CD14-positive monocyte (primary cell): ENCODE data around the gene FAM13C. TPM values are rescaled to one million over a fixed set of nuclear protein-coding genes. Genes with fewer than 3 reads are reported as not detected.

Experiments used
- DNase-seq, 3 donors: peaks; one replicate each; pipeline ENCODE4 v3.0.0-alpha.2; 2011 to 2022
- H2AFZ ChIP-seq: 2 replicates; pipeline ENCODE4 v1.6.0; 2012; ENCODE audit warnings: mild to moderate bottlenecking, low read depth, low read length, inconsistent platforms; ENCODE audit not compliant: insufficient read depth, poor library complexity, severe bottlenecking
- H3K27ac ChIP-seq, 2 donors: 1 replicate in 1 of 2; 2 replicates in 1 of 2; pipeline ENCODE4 v1.5.1; 2012 to 2013; ENCODE audit warnings: low read length in 2 of 2, control low read depth in 1 of 2, inconsistent platforms in 1 of 2, low read depth in 1 of 2, mild to moderate bottlenecking in 1 of 2
- H3K27me3 ChIP-seq, 2 donors: one replicate each; pipeline versions ENCODE4 v1.6.0 to v1.6.1; 2011 to 2013; ENCODE audit warnings: low read length in 2 of 2; ENCODE audit not compliant: control insufficient read depth in 2 of 2, insufficient read depth in 2 of 2
- H3K36me3 ChIP-seq, 2 donors: replicated peaks in 1 of 2; 1 replicate in 1 of 2; 2 replicates in 1 of 2; pipeline versions ENCODE4 v1.5.1 to v1.6.1; 2012 to 2013; ENCODE audit warnings: low read length in 2 of 2, control low read depth in 1 of 2, inconsistent platforms in 1 of 2, mild to moderate bottlenecking in 1 of 2; ENCODE audit not compliant: insufficient read depth in 2 of 2, control insufficient read depth in 1 of 2
- H3K4me1 ChIP-seq, 2 donors: 1 replicate in 1 of 2; 2 replicates in 1 of 2; pipeline versions ENCODE4 v1.5.1 to v1.6.1; 2012 to 2013; ENCODE audit warnings: low read length in 2 of 2, control low read depth in 1 of 2, inconsistent platforms in 1 of 2, mild to moderate bottlenecking in 1 of 2, moderate library complexity in 1 of 2; ENCODE audit not compliant: insufficient read depth in 2 of 2, control insufficient read depth in 1 of 2
- H3K4me2 ChIP-seq: replicated peaks from 2 replicates; pipeline ENCODE3; 2012; ENCODE audit warnings: low read length, moderate library complexity, mild to moderate bottlenecking; ENCODE audit not compliant: poor library complexity, severe bottlenecking; ENCODE audit errors: extremely low read depth
- H3K4me3 ChIP-seq, 3 experiments: fragments of 200-600 bp in 1 of 3; sonication (generic) in 1 of 3; replicated peaks in 1 of 3; 1 replicate in 2 of 3; 2 replicates in 1 of 3; pipeline ENCODE4 v1.5.1; 2011 to 2013; ENCODE audit warnings: low read length in 3 of 3, mild to moderate bottlenecking in 3 of 3, control low read depth in 2 of 3, low read depth in 2 of 3, inconsistent platforms in 1 of 3, moderate library complexity in 1 of 3
- H3K79me2 ChIP-seq: 2 replicates; pipeline ENCODE4 v1.6.0; 2012; ENCODE audit warnings: mild to moderate bottlenecking, control low read depth, inconsistent platforms, low read length, moderate library complexity; ENCODE audit not compliant: insufficient read depth
- H3K9ac ChIP-seq: 2 replicates; pipeline ENCODE4 v1.6.0; 2017; ENCODE audit warnings: low read length, mild to moderate bottlenecking; ENCODE audit not compliant: insufficient read depth, poor library complexity, severe bottlenecking
- H3K9me3 ChIP-seq, 2 donors: replicated peaks in 1 of 2; 1 replicate in 1 of 2; 2 replicates in 1 of 2; pipeline versions ENCODE4 v1.5.1 to v1.6.1; 2012 to 2013; ENCODE audit warnings: low read length in 2 of 2, control low read depth in 1 of 2; ENCODE audit not compliant: control insufficient read depth in 1 of 2, insufficient read depth in 1 of 2
- H4K20me1 ChIP-seq: 2 replicates; pipeline ENCODE4 v1.6.0; 2012; ENCODE audit warnings: mild to moderate bottlenecking, low read length, control low read depth, moderate library complexity; ENCODE audit not compliant: insufficient read depth
- H3K27ac Mint-ChIP-seq, 7 donors: one replicate each; pipeline ENCODE4 v1.8.0; 2020; ENCODE audit warnings: mild to moderate bottlenecking in 7 of 7, mixed read lengths in 7 of 7, moderate library complexity in 6 of 7, inconsistent platforms in 2 of 7
- H3K27me3 Mint-ChIP-seq, 3 donors: one replicate each; pipeline ENCODE4 v1.8.0; 2021 to 2022; ENCODE audit warnings: low read depth in 3 of 3, mild to moderate bottlenecking in 3 of 3, mixed read lengths in 3 of 3, moderate library complexity in 3 of 3, inconsistent platforms in 1 of 3
- H3K36me3 Mint-ChIP-seq, 2 donors: one replicate each; pipeline ENCODE4 v1.8.0; 2020; ENCODE audit warnings: mixed read lengths in 2 of 2, inconsistent platforms in 1 of 2, mild to moderate bottlenecking in 1 of 2
- H3K4me1 Mint-ChIP-seq: one replicate; pipeline ENCODE4 v1.8.0; 2020; ENCODE audit warnings: mild to moderate bottlenecking, mixed read lengths
- H3K4me3 Mint-ChIP-seq, 2 donors: one replicate each; pipeline ENCODE4 v1.8.0; 2020; ENCODE audit warnings: mild to moderate bottlenecking in 2 of 2, mixed read lengths in 2 of 2, moderate library complexity in 1 of 2
- H3K9me3 Mint-ChIP-seq, 7 donors: one replicate each; pipeline ENCODE4 v1.8.0; 2020 to 2022; ENCODE audit warnings: mixed read lengths in 7 of 7, mild to moderate bottlenecking in 6 of 7, moderate library complexity in 6 of 7, inconsistent platforms in 2 of 7
- CTCF ChIP-seq: fragments of 200-600 bp; IDR thresholded peaks from one replicate; pipeline ENCODE4 v1.8.0; 2022; ENCODE audit warnings: antibody characterized with exemption, mild to moderate bottlenecking
- WGBS: methylation state at CpG from one replicate; pipeline ENCODE4 v1.1.5; 2013; ENCODE audit warnings: missing lambda C conversion rate; ENCODE audit not compliant: insufficient coverage; 5-methylcytosine and 5-hydroxymethylcytosine counted together
- intact Hi-C, 2 donors: fragments of 100-400 bp; cut with micrococcal nuclease; formaldehyde crosslinking; loops; one replicate each; pipeline versions ENCODE4 v1.15.0 to v1.15.1; 2023
- polyA plus RNA-seq, 3 donors: library from polyadenylated mRNA; depleted of rRNA in 1 of 3; unstranded in 2 of 3; stranded (reverse) in 1 of 3; fragments of 300-500 nt in 2 of 3; fragments of >200 nt in 1 of 3; fragmentation: Illumina TruSeq in 2 of 3; gene quantifications; 1 replicate in 2 of 3; 2 replicates in 1 of 3; pipeline ENCODE4 v1.2.3, GENCODE V29; 2012 to 2021

The FAM13C gene
- polyA plus RNA-seq, 3 donors: not detected

DNA sequence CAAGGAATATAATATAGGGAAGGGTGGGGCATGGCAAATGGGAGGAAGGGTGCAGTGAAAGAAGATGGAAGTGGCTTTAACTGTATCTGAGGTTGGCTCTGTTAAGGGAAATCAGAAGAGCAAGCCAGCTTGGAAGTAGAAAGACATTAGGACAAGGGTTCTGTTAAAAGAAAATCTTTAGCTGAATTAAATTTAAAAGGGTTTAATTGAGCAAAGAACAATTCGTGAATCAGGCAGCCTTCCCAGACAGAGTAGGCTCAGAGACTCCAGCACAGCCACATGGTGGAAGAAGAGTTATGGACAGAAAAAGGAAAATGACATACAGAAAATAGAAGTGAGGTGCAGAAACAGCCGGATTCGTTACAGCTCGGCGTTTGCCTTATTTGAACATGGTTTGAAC lies 42.0 kb downstream of the FAM13C start:
- H3K9ac ChIP-seq: no peak overlapping the region
- peaks cover 0 to 3% of the 10 kb centered on the region in 2 donors for H3K9me3 ChIP-seq
- no peak overlapping the region for H3K4me2 ChIP-seq
- Mint-ChIP-seq H3K4me3 (no peak overlapping the region), H3K36me3 (no peaks in the 10 kb centered on the region), H3K27me3 (peaks cover 0 to 2% (median 0%) of the 10 kb centered on the region in 3 donors), H3K27ac (no peak overlapping the region), H3K4me1 (no peaks in the 10 kb centered on the region), H3K9me3 (peaks cover 0 to 10% (median 2%) of the 10 kb centered on the region in 7 donors)
- no peak overlapping the region for H3K4me3 ChIP-seq
- H3K36me3 ChIP-seq: no peaks in the 10 kb centered on the region
- H3K79me2 ChIP-seq: no peaks in the 10 kb centered on the region
- TF ChIP-seq CTCF: no peak
- 100% methylated on average over 5 of the region's 5 CpGs for WGBS
- no peak overlapping the region for H3K27ac ChIP-seq
- no peaks in the 10 kb centered on the region for H4K20me1 ChIP-seq
- H3K4me1 ChIP-seq: no peaks in the 10 kb centered on the region
- H3K27me3 ChIP-seq: no peaks in the 10 kb centered on the region
- intact Hi-C loops: no loop called here
- DNase-seq: no peak
- H2AFZ ChIP-seq: no peak overlapping the region

- Histone ChIP-seq H3K79me2 (no peaks in the 10 kb centered on the region), H2AFZ (no peak overlapping the region), H3K27ac (no peak overlapping the region), H3K36me3 (no peaks in the 10 kb centered on the region), H3K27me3 (no peaks in the 10 kb centered on the region), H3K4me3 (no peak overlapping the region), H3K9me3 (peaks cover 0 to 3% of the 10 kb centered on the region in 2 donors), H3K4me1 (no peaks in the 10 kb centered on the region), H3K4me2 (no peak overlapping the region), H3K9ac (no peak overlapping the region), H4K20me1 (no peaks in the 10 kb centered on the region)
- Mint-ChIP-seq H3K4me3 (no peak overlapping the region), H3K4me1 (no peaks in the 10 kb centered on the region), H3K27me3 (peaks cover 0 to 2% (median 0%) of the 10 kb centered on the region in 3 donors), H3K36me3 (no peaks in the 10 kb centered on the region), H3K27ac (no peak overlapping the region), H3K9me3 (peaks cover 0 to 10% (median 2%) of the 10 kb centered on the region in 7 donors)
- DNase-seq: no peak
- intact Hi-C loops: no loop called here
- TF ChIP-seq CTCF: no peak
Measured at GRCh38 chr10:59319854-59320253, 42.5 kb downstream of the FAM13C start.
